ENCODE measurements around the gene EHD3. TPM values are rescaled to one million over a fixed set of nuclear protein-coding genes. Genes with fewer than 3 reads are reported as not detected.

The EHD3 gene
- polyA plus RNA-seq, 1 donor from 2014 or later = 3.5 TPM

GRCh38 chr2:31200972-31201371 lies 33.0 kb upstream of the EHD3 start:
- Histone ChIP-seq H2AFZ (ENCODE audit: low read depth, low read length) (no peak overlapping the region), H3K36me3 (ENCODE audit: insufficient read depth, low read length) (no peaks in the 10 kb centered on the region), H3K27ac (ENCODE audit: low read length) (no peak overlapping the region), H3K9me2 (ENCODE audit: insufficient read depth, low read length) (no peaks in the 10 kb centered on the region), H3K79me2 (replicated peaks; ENCODE audit: insufficient read depth, low read length) (no peaks in the 10 kb centered on the region), H3K4me3 (ENCODE audit: low read length) (no peak overlapping the region), H3K9ac (ENCODE audit: low read length) (no peak overlapping the region), H3F3A (ENCODE audit: insufficient read depth, low read length, poor library complexity, severe bottlenecking) (no peaks in the 10 kb centered on the region), H3K9me3 (ENCODE audit: low read length) (no peaks in the 10 kb centered on the region), H3K27me3 (ENCODE audit: insufficient read depth, low read depth, low read length) (no peaks in the 10 kb centered on the region), H4K20me1 (ENCODE audit: insufficient read depth) (no peaks in the 10 kb centered on the region), H3K4me2 (ENCODE audit: low read length) (no peak overlapping the region)
- no peak for TF ChIP-seq REST (IDR thresholded peaks at IDR 0.05; ENCODE audit: borderline replicate concordance)
- TF ChIP-seq MXI1 (conservative IDR thresholded peaks at IDR 0.05; ENCODE audit: poor library complexity, severe bottlenecking) = no peak
- no peak for TF ChIP-seq POLR2AphosphoS5 (IDR thresholded peaks at IDR 0.05)
- no peak for TF ChIP-seq EZH2 (IDR thresholded peaks at IDR 0.05; ENCODE audit: borderline replicate concordance, insufficient read depth, low read length, poor library complexity, severe bottlenecking)
- TF ChIP-seq CTCF (IDR thresholded peaks at IDR 0.05; ENCODE audit: poor library complexity, severe bottlenecking) = no peak
- no peak for TF ChIP-seq EP300 (conservative IDR thresholded peaks at IDR 0.05; ENCODE audit: poor library complexity, severe bottlenecking)
- no peak for TF ChIP-seq SMC3 (conservative IDR thresholded peaks at IDR 0.05; ENCODE audit: poor library complexity)
- no peak for TF ChIP-seq TAF1 (IDR thresholded peaks at IDR 0.05; ENCODE audit: low read depth)

GRCh38 chr2:31202041-31202440 lies 31.9 kb upstream of the EHD3 start:
- no peaks in the 10 kb centered on the region for H3F3A ChIP-seq (ENCODE audit: insufficient read depth, low read length, poor library complexity, severe bottlenecking)
- no peaks in the 10 kb centered on the region for H3K36me3 ChIP-seq (ENCODE audit: insufficient read depth, low read length)
- H3K27ac ChIP-seq (ENCODE audit: low read length) = no peak overlapping the region
- no peaks in the 10 kb centered on the region for H3K27me3 ChIP-seq (ENCODE audit: insufficient read depth, low read depth, low read length)
- no peaks in the 10 kb centered on the region for H3K79me2 ChIP-seq (replicated peaks; ENCODE audit: insufficient read depth, low read length)
- H3K4me2 ChIP-seq (ENCODE audit: low read length) = no peak overlapping the region
- TF ChIP-seq CTCF (IDR thresholded peaks at IDR 0.05; ENCODE audit: poor library complexity, severe bottlenecking) (no peak), MXI1 (conservative IDR thresholded peaks at IDR 0.05; ENCODE audit: poor library complexity, severe bottlenecking) (no peak), RAD21 (conservative IDR thresholded peaks at IDR 0.05) (no peak), EZH2 (IDR thresholded peaks at IDR 0.05; ENCODE audit: borderline replicate concordance, insufficient read depth, low read length, poor library complexity, severe bottlenecking) (no peak), EP300 (conservative IDR thresholded peaks at IDR 0.05; ENCODE audit: poor library complexity, severe bottlenecking) (no peak), REST (IDR thresholded peaks at IDR 0.05; ENCODE audit: borderline replicate concordance) (no peak), SMC3 (conservative IDR thresholded peaks at IDR 0.05; ENCODE audit: poor library complexity) (no peak), TAF1 (IDR thresholded peaks at IDR 0.05; ENCODE audit: low read depth) (no peak), POLR2AphosphoS5 (IDR thresholded peaks at IDR 0.05) (no peak)
- no peak overlapping the region for H3K9ac ChIP-seq (ENCODE audit: low read length)
- no peak overlapping the region for H3K4me3 ChIP-seq (ENCODE audit: low read length)
- no peak overlapping the region for H2AFZ ChIP-seq (ENCODE audit: low read depth, low read length)
- H4K20me1 ChIP-seq (ENCODE audit: insufficient read depth) = no peaks in the 10 kb centered on the region
- no peaks in the 10 kb centered on the region for H3K9me2 ChIP-seq (ENCODE audit: insufficient read depth, low read length)
- no peaks in the 10 kb centered on the region for H3K9me3 ChIP-seq (ENCODE audit: low read length)

Data from neural cell (in vitro differentiated cells).